ENCODE data around the gene WNT7B.

WNT7B gene

GRCh38 chr22:45968003-45968650, 8.8 kb downstream of the WNT7B start:
- DNase-seq: no peak
- TF ChIP-seq POLR2A (IDR thresholded peaks at IDR 0.05; ENCODE audit: low read length) (no peak), GATA1 (IDR thresholded peaks at IDR 0.05; ENCODE audit: low read depth, low read length) (no peak)

- TF ChIP-seq GATA1 (IDR thresholded peaks at IDR 0.05; ENCODE audit: low read depth, low read length): no peak
- no peak for DNase-seq
Measured at GRCh38 chr22:45966895-45967365, 10.0 kb downstream of the WNT7B start.

- TF ChIP-seq GATA1 (IDR thresholded peaks at IDR 0.05; ENCODE audit: low read depth, low read length) (no peak), POLR2A (IDR thresholded peaks at IDR 0.05; ENCODE audit: low read length) (no peak)
- no peak for DNase-seq
Measured at GRCh38 chr22:45966320-45966894, 10.6 kb downstream of the WNT7B start.

- no peak for TF ChIP-seq GATA1 (IDR thresholded peaks at IDR 0.05; ENCODE audit: low read depth, low read length)
- TF ChIP-seq POLR2A (IDR thresholded peaks at IDR 0.05; ENCODE audit: low read length): no peak
- DNase-seq: no peak
Measured at GRCh38 chr22:45965563-45965962, 11.4 kb downstream of the WNT7B start.

- DNase-seq: no peak
- TF ChIP-seq GATA1 (IDR thresholded peaks at IDR 0.05; ENCODE audit: low read depth, low read length): no peak
Measured at GRCh38 chr22:45964926-45965527, 11.9 kb downstream of the WNT7B start.

GRCh38 chr22:45964372-45964771, 12.6 kb downstream of the WNT7B start:
- no peak for DNase-seq

GRCh38 chr22:45963821-45964220, 13.1 kb downstream of the WNT7B start:
- no peak for TF ChIP-seq POLR2A (IDR thresholded peaks at IDR 0.05; ENCODE audit: low read length)
- TF ChIP-seq GATA1 (IDR thresholded peaks at IDR 0.05; ENCODE audit: low read depth, low read length): no peak
- DNase-seq: no peak

More at GRCh38 chr22:45964372-45964771, 12.6 kb downstream of the WNT7B start:
- TF ChIP-seq GATA1 (IDR thresholded peaks at IDR 0.05; ENCODE audit: low read depth, low read length) (no peak), POLR2A (IDR thresholded peaks at IDR 0.05; ENCODE audit: low read length) (no peak)

- TF ChIP-seq POLR2A (IDR thresholded peaks at IDR 0.05; ENCODE audit: low read length) (no peak), GATA1 (IDR thresholded peaks at IDR 0.05; ENCODE audit: low read depth, low read length) (no peak)
- no peak for DNase-seq
Measured at GRCh38 chr22:45962756-45963324, 14.1 kb downstream of the WNT7B start.

GRCh38 chr22:45962434-45962718, 14.6 kb downstream of the WNT7B start:
- no peak for DNase-seq
- no peak for TF ChIP-seq POLR2A (IDR thresholded peaks at IDR 0.05; ENCODE audit: low read length)
- TF ChIP-seq GATA1 (IDR thresholded peaks at IDR 0.05; ENCODE audit: low read depth, low read length): no peak

GRCh38 chr22:45961679-45962433, 15.1 kb downstream of the WNT7B start:
- no peak for TF ChIP-seq GATA1 (IDR thresholded peaks at IDR 0.05; ENCODE audit: low read depth, low read length)
- TF ChIP-seq POLR2A (IDR thresholded peaks at IDR 0.05; ENCODE audit: low read length): no peak
- no peak for DNase-seq

GRCh38 chr22:45960477-45961386, 16.2 kb downstream of the WNT7B start:
- no peak for DNase-seq
- TF ChIP-seq POLR2A (IDR thresholded peaks at IDR 0.05; ENCODE audit: low read length) (no peak), GATA1 (IDR thresholded peaks at IDR 0.05; ENCODE audit: low read depth, low read length) (no peak)

GRCh38 chr22:45959719-45960476, 17.1 kb downstream of the WNT7B start:
- TF ChIP-seq GATA1 (IDR thresholded peaks at IDR 0.05; ENCODE audit: low read depth, low read length): no peak
- TF ChIP-seq POLR2A (IDR thresholded peaks at IDR 0.05; ENCODE audit: low read length): no peak
- no peak for DNase-seq

- no peak for DNase-seq
- TF ChIP-seq GATA1 (IDR thresholded peaks at IDR 0.05; ENCODE audit: low read depth, low read length): no peak
- TF ChIP-seq POLR2A (IDR thresholded peaks at IDR 0.05; ENCODE audit: low read length): no peak
Measured at GRCh38 chr22:45958971-45959370, 18.0 kb downstream of the WNT7B start.
